ENCODE measurements around the gene IL27RA. TPM values are rescaled to one million over a fixed set of nuclear protein-coding genes. Genes with fewer than 3 reads are reported as not detected.
"Not testable (repeated sequence)": the region's sequence is repeated elsewhere in the genome, so short reads cannot be mapped to it uniquely, and the experiment has no call there.

Gene IL27RA
- total RNA-seq, 1 donor from 2014 or later = 0.96 TPM

DNA sequence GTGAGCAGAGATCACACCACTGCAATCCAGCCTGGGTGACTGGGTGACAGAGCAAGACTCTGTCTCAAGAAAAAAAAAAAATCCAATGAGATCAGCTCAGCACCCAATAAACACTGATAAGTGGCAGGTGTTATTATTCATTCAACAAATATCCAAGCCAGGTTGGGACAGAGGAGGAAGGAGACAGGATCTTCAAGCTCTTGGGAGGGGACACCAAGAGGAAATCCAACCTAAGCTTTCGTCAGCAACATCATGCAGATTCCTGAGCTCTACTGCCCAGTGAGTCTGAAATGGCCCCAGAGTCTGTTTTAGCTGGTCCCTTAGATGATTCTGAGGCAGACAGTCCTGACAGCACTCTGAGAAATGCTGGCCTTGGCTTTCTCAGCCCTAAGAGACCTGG, 33.1 kb upstream of the IL27RA start:
- no peak for DNase-seq (ENCODE audit: low spot score)

GRCh38 chr19:13999085-13999484, 32.5 kb upstream of the IL27RA start:
- DNase-seq (ENCODE audit: low spot score) = no peak

DNA sequence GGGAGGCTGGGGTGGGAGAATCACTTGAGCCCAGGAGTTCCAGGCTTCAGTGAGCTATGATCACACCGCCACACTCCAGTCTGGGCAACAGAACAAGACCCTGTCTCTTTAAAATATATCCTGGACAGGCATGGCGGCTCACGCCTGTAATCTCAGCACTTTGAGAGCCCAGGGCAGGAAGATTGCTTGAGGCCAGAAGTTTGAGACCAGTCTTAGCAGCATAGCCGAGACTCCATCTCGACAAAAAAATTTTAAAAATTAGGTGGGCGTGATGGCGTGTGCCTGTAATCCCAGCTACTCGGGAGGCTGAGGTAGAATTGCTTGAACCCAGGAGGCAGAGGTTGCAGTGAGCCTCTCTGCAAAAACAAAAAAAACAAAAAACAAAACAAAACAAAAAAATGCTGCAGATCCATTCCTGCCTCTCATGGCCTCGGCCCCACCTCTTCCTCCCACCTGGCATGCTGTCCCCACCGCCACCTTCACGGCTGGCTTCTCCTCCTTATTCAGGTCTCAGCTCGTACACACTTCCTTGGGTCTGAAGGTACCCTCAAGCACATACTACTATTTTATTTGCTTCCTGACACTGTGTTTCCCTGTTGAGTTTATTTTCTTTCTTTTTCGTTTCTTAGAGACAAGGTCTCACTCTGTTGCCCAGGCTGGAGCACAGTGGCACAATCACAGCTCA, 30.7 kb upstream of the IL27RA start:
- no peak for DNase-seq (ENCODE audit: low spot score)

GRCh38 chr19:14002571-14003250, 28.9 kb upstream of the IL27RA start:
- no peak for DNase-seq (ENCODE audit: low spot score)

- no peak for DNase-seq (ENCODE audit: low spot score)
These were observed 28.1 kb upstream of the IL27RA start for GRCh38 chr19:14003251-14004055.

- peak; percentile 54 for DNase-seq (ENCODE audit: low spot score)
These were observed 26.8 kb upstream of the IL27RA start for GRCh38 chr19:14004619-14005348.

GRCh38 chr19:14005349-14006084, 26.0 kb upstream of the IL27RA start:
- DNase-seq (ENCODE audit: low spot score) = peak; percentile 87

DNA sequence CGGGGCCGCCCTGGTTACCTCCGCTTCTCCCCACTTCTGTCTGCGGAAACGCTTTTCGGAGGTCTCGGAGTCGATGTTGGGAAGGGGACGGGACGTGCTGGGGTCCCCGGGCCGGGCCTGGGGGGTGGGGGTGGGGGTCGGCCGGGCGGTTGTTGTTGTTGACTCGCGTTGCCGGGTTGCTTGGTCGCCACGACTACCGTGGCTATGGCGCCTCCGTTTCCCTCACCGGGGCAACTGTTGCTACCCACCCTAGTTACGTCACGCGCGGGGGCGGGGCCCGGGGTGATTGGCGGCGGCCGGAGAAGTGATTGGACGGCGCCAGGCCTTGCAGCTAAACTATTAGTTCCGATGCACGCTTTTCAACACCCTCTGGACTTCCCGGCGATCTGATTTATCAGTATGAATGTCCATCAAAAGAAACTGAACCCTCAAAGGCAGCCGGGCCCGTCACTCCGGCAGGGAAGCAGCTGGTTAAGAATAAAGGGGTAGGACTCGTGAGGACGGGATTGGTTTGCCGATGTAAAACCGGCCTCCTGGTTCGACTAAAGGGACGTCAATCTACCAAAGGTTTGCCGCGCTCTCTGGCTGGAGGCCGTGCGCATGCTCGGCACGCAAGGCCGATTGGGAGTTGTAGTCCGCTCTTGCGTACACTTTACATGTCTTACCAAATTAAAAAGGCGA, 25.3 kb upstream of the IL27RA start, which contains the start of gene RFX1:
Gene RFX1 (minus strand): TSS at position 236 of the 681 bp plus-strand sequence. CDS start 12,477 bp downstream, outside the sequence.
- DNase-seq (ENCODE audit: low spot score) = peak; percentile 100

GRCh38 chr19:14006766-14007562, 24.6 kb upstream of the IL27RA start:
- DNase-seq (ENCODE audit: low spot score) = no peak

DNA sequence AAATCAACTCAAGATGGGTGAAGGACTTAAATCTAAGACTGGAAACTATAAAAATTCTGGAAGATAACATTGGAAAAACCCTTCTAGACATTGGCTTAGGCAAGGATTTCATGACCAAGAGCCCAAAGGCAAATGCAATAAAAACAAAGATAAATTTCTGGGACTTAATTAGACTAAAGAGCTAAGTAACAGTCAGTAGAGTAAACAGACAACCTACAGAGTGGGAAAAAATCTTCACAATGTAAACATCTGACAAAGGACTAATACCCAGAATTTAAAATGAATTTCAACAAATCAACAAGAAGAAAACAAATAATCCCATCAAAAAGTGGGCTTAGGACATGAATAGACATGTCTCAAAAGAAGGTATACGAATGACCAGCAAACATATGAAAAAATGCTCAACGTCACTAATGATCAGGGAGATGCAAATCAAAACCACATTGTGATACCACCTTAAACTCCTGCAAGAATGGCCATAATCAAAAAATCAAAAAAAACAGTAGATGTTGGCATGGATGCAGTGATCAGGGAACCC, 19.1 kb upstream of the IL27RA start:
- no peak for DNase-seq (ENCODE audit: low spot score)

- no peak for DNase-seq (ENCODE audit: low spot score)
These were observed 16.0 kb upstream of the IL27RA start for GRCh38 chr19:14015524-14016035.

DNA sequence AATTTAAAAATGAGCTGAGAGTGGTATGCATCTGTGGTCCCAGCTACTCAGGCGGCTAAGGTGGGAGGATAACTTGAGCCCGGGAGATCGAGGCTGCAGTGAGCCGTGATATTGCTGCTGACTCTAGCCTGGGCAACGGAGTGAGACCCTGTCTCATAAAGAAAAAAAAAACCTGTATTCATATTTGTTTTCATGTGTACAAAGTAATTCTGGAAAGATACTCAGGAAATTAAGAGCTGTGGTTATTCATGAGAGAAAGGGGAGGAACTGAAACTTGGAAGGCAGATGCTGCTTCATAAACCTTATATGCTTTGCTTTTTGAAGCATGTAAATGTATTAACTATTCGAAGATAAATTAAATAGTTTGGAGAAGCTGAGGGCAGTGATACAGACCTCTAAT, 12.5 kb upstream of the IL27RA start:
- DNase-seq (ENCODE audit: low spot score) = no peak

- not testable (repeated sequence) for DNase-seq (ENCODE audit: low spot score)
These were observed 11.8 kb upstream of the IL27RA start for GRCh38 chr19:14019739-14020138.

DNA sequence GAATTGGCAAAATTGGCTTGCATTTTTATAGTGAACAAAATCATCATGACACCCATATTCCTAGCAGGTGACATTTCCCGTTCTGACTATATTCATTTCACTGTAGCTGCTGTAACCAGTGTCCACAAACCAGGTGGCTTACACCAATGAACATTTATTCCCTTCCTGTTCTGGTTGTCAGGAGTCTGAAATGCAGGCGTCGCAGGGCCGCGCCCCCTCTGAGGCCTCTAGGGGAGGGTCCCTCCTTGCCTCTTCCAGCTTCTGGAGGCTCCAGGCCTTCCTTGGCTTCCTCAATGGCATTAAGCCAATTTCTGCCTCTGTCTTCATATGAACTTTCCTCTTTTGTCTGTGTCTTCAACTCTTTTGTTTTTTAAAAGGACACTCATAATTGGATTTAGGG, 10.1 kb upstream of the IL27RA start:
- DNase-seq (ENCODE audit: low spot score) = no peak

GRCh38 chr19:14022469-14022868, 9.1 kb upstream of the IL27RA start:
- DNase-seq (ENCODE audit: low spot score) = no peak

DNA sequence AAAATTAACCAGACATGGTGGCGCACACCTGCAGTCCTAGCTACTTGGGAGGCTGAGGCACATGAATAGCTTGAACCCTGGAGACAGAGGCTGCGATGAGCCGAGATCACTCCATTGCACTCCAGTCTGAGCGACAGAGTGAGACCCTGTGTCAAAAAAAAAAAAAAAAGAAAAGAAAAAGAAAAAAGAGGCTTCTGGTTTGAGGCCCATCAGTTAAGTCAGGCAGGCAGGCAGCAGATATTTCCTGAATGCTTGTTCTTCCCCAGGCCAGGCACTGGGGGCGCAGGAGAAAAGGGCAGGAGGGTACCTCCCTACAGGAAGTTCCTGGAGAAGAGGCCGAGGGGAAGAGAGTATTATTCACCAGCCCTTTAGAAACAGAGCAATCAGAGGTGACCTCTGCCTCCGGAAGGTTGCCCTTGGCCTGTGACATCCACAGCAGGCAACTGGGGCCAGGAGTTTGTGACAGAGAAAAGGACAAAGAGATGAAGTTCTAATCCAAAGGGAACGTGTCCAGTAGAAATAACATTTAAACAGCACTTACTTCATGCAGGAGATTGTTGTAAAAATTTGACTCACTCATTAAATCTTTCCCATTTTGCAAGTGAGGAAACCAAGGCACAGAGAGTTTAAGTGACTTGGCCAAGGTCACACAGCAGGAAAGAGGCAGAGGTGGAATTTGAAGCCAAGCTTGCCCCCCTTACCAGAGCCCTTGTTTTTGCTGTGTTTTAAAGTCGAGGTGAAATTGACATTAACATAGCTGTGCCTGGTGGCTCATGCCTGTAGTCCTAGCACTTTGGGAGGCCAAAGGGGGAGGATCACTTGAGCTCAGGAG, 7.9 kb upstream of the IL27RA start:
- DNase-seq (ENCODE audit: low spot score) = peak; percentile 60

DNA sequence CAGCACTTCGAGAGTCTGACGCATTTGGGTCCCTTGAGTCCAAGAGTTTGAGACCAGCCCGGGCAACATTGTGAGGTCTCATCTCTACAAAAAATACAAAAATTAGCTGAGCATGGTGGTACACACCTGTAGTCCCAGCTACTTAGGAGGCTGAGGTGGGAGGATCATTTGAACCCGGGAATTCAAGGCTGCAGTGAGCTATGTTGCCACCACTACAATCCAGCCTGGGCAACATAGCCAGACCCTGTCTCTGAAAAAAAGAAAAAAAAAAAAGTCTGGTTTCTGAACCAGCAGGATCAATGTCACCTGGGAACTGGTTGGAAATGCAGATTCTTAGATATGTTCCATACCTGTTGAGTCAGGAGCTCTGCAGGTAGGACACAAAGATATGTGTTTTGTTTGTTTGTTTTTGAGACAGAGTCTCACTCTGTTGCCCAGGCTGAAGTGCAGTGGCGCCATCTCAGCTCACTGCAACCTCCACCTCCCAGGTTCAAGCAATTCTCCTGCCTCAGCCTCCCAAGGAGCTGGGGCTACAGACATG, 4.8 kb upstream of the IL27RA start:
- DNase-seq (ENCODE audit: low spot score) = not testable (repeated sequence)

Data from umbilical cord (tissue), 2 donors.